Measurements from ENCODE around the gene AAR2. TPM values are rescaled to one million over a fixed set of nuclear protein-coding genes. Genes with fewer than 3 reads are reported as not detected.
A peak's percentile ranks its signal among the peaks of the same experiment; 100 is the strongest.

AAR2 gene
- total and polyA plus RNA-seq, 2 donors from 2014 or later: 27.8 to 29.7 TPM

DNA sequence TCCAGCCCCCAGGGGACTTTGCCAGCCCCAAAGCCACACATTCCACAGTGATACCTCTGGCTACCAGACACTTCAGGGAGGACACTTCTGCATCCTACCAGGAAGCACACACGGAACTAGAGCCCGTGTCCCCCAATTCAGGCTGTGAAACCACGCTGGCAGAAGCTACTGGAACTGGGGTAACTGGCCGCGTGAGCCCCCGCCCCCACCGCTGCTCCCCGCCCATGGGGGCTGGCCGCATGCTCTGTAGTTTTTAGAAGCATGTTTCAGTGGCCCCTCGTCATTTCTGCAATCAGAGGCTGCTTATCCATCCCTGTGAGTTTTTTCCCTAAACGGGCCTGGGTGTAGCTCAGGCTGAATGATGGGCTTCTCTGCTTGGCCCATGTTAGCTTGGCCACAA, 28.7 kb upstream of the AAR2 start:
- DNase-seq: no peak
- Histone ChIP-seq H3K9ac (ENCODE audit: low read length in 3 of 3) (no peak overlapping the region), H3K9me3 (ENCODE audit: control insufficient read depth in 2 of 3, insufficient read depth in 1 of 3, low read length in 3 of 3) (no peaks in the 10 kb centered on the region), H3K36me3 (ENCODE audit: control insufficient read depth in 2 of 3, insufficient read depth in 3 of 3, low read length in 3 of 3) (peaks cover 2 to 54% (median 34%) of the 10 kb centered on the region in 3 donors), H3K27ac (ENCODE audit: low read depth in 2 of 2, low read length in 2 of 2) (no peak overlapping the region), H3K4me1 (ENCODE audit: control insufficient read depth in 2 of 3, insufficient read depth in 2 of 3, low read depth in 1 of 3, low read length in 3 of 3) (peaks cover 0 to 2% (median 0%) of the 10 kb centered on the region in 3 donors), H3K27me3 (ENCODE audit: control insufficient read depth, insufficient read depth, low read length) (no peaks in the 10 kb centered on the region), H3K4me3 (ENCODE audit: low read length in 3 of 3) (no peak overlapping the region)
- intact Hi-C loops (cut with DNase I): no loop called here
- no peak for FAIRE-seq
- TF ChIP-seq, protein P1, sequence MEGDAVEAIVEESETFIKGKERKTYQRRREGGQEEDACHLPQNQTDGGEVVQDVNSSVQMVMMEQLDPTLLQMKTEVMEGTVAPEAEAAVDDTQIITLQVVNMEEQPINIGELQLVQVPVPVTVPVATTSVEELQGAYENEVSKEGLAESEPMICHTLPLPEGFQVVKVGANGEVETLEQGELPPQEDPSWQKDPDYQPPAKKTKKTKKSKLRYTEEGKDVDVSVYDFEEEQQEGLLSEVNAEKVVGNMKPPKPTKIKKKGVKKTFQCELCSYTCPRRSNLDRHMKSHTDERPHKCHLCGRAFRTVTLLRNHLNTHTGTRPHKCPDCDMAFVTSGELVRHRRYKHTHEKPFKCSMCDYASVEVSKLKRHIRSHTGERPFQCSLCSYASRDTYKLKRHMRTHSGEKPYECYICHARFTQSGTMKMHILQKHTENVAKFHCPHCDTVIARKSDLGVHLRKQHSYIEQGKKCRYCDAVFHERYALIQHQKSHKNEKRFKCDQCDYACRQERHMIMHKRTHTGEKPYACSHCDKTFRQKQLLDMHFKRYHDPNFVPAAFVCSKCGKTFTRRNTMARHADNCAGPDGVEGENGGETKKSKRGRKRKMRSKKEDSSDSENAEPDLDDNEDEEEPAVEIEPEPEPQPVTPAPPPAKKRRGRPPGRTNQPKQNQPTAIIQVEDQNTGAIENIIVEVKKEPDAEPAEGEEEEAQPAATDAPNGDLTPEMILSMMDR (IDR thresholded peaks at IDR 0.05; ENCODE audit: borderline replicate concordance, extremely low read depth, insufficient read depth): no peak

DNA sequence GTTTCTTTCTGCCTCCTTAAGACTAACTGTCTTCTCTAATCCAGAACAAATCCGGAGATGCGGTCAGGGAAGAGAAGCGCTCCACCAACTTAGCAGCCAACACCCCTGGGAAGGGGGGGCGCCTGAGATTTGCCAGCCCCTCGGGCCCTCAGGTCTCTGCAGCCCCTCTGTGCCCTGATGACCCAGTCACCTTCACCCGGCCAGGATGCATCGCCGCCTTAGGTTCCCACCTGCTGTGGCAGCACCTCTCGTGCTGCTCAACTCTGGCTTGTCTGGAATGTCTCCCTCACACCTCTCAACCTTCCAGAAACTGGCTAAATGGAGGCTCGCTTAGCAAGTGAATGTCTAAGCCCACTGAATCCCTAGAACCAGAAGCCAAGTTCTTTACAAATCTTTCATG, 28.0 kb upstream of the AAR2 start:
- no peaks in the 10 kb centered on the region for H3K9me3 ChIP-seq (ENCODE audit: control insufficient read depth in 2 of 3, insufficient read depth in 1 of 3, low read length in 3 of 3)
- intact Hi-C loops (cut with DNase I): no loop called here
- H3K4me1 ChIP-seq (ENCODE audit: control insufficient read depth in 2 of 3, insufficient read depth in 2 of 3, low read depth in 1 of 3, low read length in 3 of 3): peaks cover 0 to 2% (median 0%) of the 10 kb centered on the region in 3 donors
- no peak for FAIRE-seq
- H3K4me3 ChIP-seq (ENCODE audit: low read length in 3 of 3): no peak overlapping the region
- H3K9ac ChIP-seq (ENCODE audit: low read length in 3 of 3): no peak overlapping the region
- no peak overlapping the region for H3K27ac ChIP-seq (ENCODE audit: low read depth in 2 of 2, low read length in 2 of 2)
- no peaks in the 10 kb centered on the region for H3K27me3 ChIP-seq (ENCODE audit: control insufficient read depth, insufficient read depth, low read length)
- no peak for DNase-seq
- H3K36me3 ChIP-seq (ENCODE audit: control insufficient read depth in 2 of 3, insufficient read depth in 3 of 3, low read length in 3 of 3): peaks cover 2 to 57% (median 36%) of the 10 kb centered on the region in 3 donors
- TF ChIP-seq, protein P1 (IDR thresholded peaks at IDR 0.05; ENCODE audit: borderline replicate concordance, extremely low read depth, insufficient read depth): no peak

DNA sequence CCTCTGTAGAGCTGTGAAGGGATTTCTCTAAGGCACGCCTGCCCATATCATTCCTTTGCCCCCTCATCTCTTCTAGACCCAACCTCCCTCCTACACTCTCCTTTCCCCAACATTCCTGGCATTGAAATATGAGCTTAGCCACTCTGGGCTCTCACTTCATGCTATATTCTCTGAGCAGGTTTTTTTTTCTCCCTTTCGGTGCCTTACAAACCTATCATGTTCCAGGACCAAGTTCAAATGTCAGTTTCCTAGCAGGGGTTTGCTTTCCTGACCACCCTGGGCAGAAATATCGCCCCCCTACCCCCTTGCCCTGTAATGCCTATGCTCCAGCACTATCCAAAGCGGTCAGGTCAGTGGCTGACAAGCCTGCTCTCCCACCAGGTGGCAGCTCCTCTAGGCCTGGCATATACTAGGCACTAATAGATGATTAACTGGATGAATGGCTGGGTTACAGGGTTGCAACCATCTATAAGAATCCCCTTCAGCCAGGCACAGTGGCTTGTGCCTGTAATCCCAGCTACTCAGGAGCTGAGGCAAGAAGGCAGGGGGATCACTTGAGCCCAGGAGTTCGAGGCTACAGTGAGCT, 25.7 kb upstream of the AAR2 start:
- TF ChIP-seq, protein P1 (IDR thresholded peaks at IDR 0.05; ENCODE audit: borderline replicate concordance, extremely low read depth, insufficient read depth): peak; percentile 28
- Histone ChIP-seq H3K36me3 (ENCODE audit: control insufficient read depth in 2 of 3, insufficient read depth in 3 of 3, low read length in 3 of 3) (peaks cover 4 to 66% (median 42%) of the 10 kb centered on the region in 3 donors), H3K27me3 (ENCODE audit: control insufficient read depth, insufficient read depth, low read length) (no peaks in the 10 kb centered on the region), H3K4me3 (ENCODE audit: low read length in 3 of 3) (no peak overlapping the region), H3K4me1 (ENCODE audit: control insufficient read depth in 2 of 3, insufficient read depth in 2 of 3, low read depth in 1 of 3, low read length in 3 of 3) (peaks cover 0 to 2% (median 0%) of the 10 kb centered on the region in 3 donors), H3K9ac (ENCODE audit: low read length in 3 of 3) (no peak overlapping the region), H3K27ac (ENCODE audit: low read depth in 2 of 2, low read length in 2 of 2) (no peak overlapping the region), H3K9me3 (ENCODE audit: control insufficient read depth in 2 of 3, insufficient read depth in 1 of 3, low read length in 3 of 3) (no peaks in the 10 kb centered on the region)
- DNase-seq (peak in 4 of 5 donors; percentile 62 to 85 (median 80)), FAIRE-seq (no peak)
- intact Hi-C loops (cut with DNase I): loop anchor here (10.0 kb wide), 1 partner anchor 224 kb away; no protein-coding TSS in a partner anchor
